Measurements from ENCODE around the gene PLA2G2D.

Gene PLA2G2D

GRCh38 chr1:20076223-20076622 lies 43.1 kb downstream of the PLA2G2D start:
- no peak for TF ChIP-seq BACH2 (CRISPR knock-in tag; IDR thresholded peaks at IDR 0.05; ENCODE audit: borderline replicate concordance)
- TF ChIP-seq CSDC2 (CRISPR knock-in tag; IDR thresholded peaks at IDR 0.05) = no peak
- no peak for TF ChIP-seq TOX (CRISPR knock-in tag; IDR thresholded peaks at IDR 0.05; ENCODE audit: borderline replicate concordance)
- TF ChIP-seq RARB (CRISPR knock-in tag; IDR thresholded peaks at IDR 0.05) = no peak
- TF ChIP-seq CSRNP3 (CRISPR knock-in tag; IDR thresholded peaks at IDR 0.05) = no peak
- TF ChIP-seq TCF4 (CRISPR knock-in tag; IDR thresholded peaks at IDR 0.05; ENCODE audit: borderline replicate concordance) = no peak
- TF ChIP-seq TSHZ2 (CRISPR knock-in tag; IDR thresholded peaks at IDR 0.05) = no peak
- TF ChIP-seq ESRRG (CRISPR knock-in tag; IDR thresholded peaks at IDR 0.05) = no peak
- no peak for ATAC-seq

- ATAC-seq = no peak
- TF ChIP-seq BACH2 (CRISPR knock-in tag; IDR thresholded peaks at IDR 0.05; ENCODE audit: borderline replicate concordance) (no peak), SNAI2 (CRISPR knock-in tag; IDR thresholded peaks at IDR 0.05) (no peak), PATZ1 (CRISPR knock-in tag; IDR thresholded peaks at IDR 0.05; ENCODE audit: borderline replicate concordance) (no peak), CSDC2 (CRISPR knock-in tag; IDR thresholded peaks at IDR 0.05) (no peak), ESRRG (CRISPR knock-in tag; IDR thresholded peaks at IDR 0.05) (no peak), ZNF565 (CRISPR knock-in tag; conservative IDR thresholded peaks at IDR 0.05; ENCODE audit: low read depth) (no peak), ZFP30 (CRISPR knock-in tag; IDR thresholded peaks at IDR 0.05) (no peak), TCF4 (CRISPR knock-in tag; IDR thresholded peaks at IDR 0.05; ENCODE audit: borderline replicate concordance) (no peak), ISL1 (CRISPR knock-in tag; IDR thresholded peaks at IDR 0.05) (no peak), OSR1 (CRISPR knock-in tag; IDR thresholded peaks at IDR 0.05) (no peak), CREB5 (CRISPR knock-in tag; IDR thresholded peaks at IDR 0.05; ENCODE audit: low read depth) (no peak), ZFP3 (CRISPR knock-in tag; IDR thresholded peaks at IDR 0.05) (no peak), ZC3H10 (CRISPR knock-in tag; IDR thresholded peaks at IDR 0.05) (no peak), POU6F1 (CRISPR knock-in tag; IDR thresholded peaks at IDR 0.05; ENCODE audit: borderline replicate concordance, low read depth) (no peak)
These were observed 44.0 kb downstream of the PLA2G2D start for GRCh38 chr1:20075345-20075744.

- no peak for ATAC-seq
- TF ChIP-seq CSRNP3 (CRISPR knock-in tag; IDR thresholded peaks at IDR 0.05) = no peak
- TF ChIP-seq RARB (CRISPR knock-in tag; IDR thresholded peaks at IDR 0.05) = no peak
- no peak for TF ChIP-seq PATZ1 (CRISPR knock-in tag; IDR thresholded peaks at IDR 0.05; ENCODE audit: borderline replicate concordance)
- TF ChIP-seq ZFP30 (CRISPR knock-in tag; IDR thresholded peaks at IDR 0.05) = no peak
- no peak for TF ChIP-seq SNAI2 (CRISPR knock-in tag; IDR thresholded peaks at IDR 0.05)
- no peak for TF ChIP-seq ZNF70 (CRISPR knock-in tag; IDR thresholded peaks at IDR 0.05)
- TF ChIP-seq ZNF8 (CRISPR knock-in tag; IDR thresholded peaks at IDR 0.05) = no peak
- no peak for TF ChIP-seq ZNF565 (CRISPR knock-in tag; conservative IDR thresholded peaks at IDR 0.05; ENCODE audit: low read depth)
- no peak for TF ChIP-seq BACH2 (CRISPR knock-in tag; IDR thresholded peaks at IDR 0.05; ENCODE audit: borderline replicate concordance)
- no peak for TF ChIP-seq ZFP3 (CRISPR knock-in tag; IDR thresholded peaks at IDR 0.05)
- TF ChIP-seq OSR1 (CRISPR knock-in tag; IDR thresholded peaks at IDR 0.05) = no peak
- TF ChIP-seq CREB5 (CRISPR knock-in tag; IDR thresholded peaks at IDR 0.05; ENCODE audit: low read depth) = no peak
- TF ChIP-seq TCF4 (CRISPR knock-in tag; IDR thresholded peaks at IDR 0.05; ENCODE audit: borderline replicate concordance) = no peak
- no peak for TF ChIP-seq ARNTL (CRISPR knock-in tag; IDR thresholded peaks at IDR 0.05; ENCODE audit: borderline replicate concordance, low read depth)
- no peak for TF ChIP-seq TOX (CRISPR knock-in tag; IDR thresholded peaks at IDR 0.05; ENCODE audit: borderline replicate concordance)
These were observed 44.6 kb downstream of the PLA2G2D start for GRCh38 chr1:20074725-20075171.
